H54 (cell line): ENCODE results near the gene B3GNT4.

Experiments used
- DNase-seq: peaks from one replicate; pipeline ENCODE4 v3.0.0; 2011; ENCODE audit warnings: low spot score, mixed read lengths; ENCODE audit not compliant: insufficient read length
- FAIRE-seq: peaks from 3 replicates; lab custom pipeline; 2011; peaks lifted over from hg19 to GRCh38; lab: Jason Lieb, UNC
- POLR2A ChIP-seq: IDR thresholded peaks from 2 replicates; pipeline ENCODE4 v1.6.1; 2011; ENCODE audit warnings: low read depth, mild to moderate bottlenecking, low read length

Gene B3GNT4

GRCh38 chr12:122215771-122216170 lies 12.3 kb downstream of the B3GNT4 start:
- no peak for DNase-seq
- no peak for FAIRE-seq
- TF ChIP-seq POLR2A = no peak

GRCh38 chr12:122216445-122216844 lies 12.9 kb downstream of the B3GNT4 start:
- no peak for DNase-seq
- FAIRE-seq = no peak
- no peak for TF ChIP-seq POLR2A

- FAIRE-seq = peak; percentile 85
- DNase-seq = peak; percentile 97
- TF ChIP-seq POLR2A = peak; percentile 92
Measured at GRCh38 chr12:122225683-122226365, 22.3 kb downstream of the B3GNT4 start, which contains the start of gene DIABLO. Gene DIABLO (minus strand): TSS chr12:122226052. CDS start chr12:122226014, 38 bp downstream.

- no peak for TF ChIP-seq POLR2A
- no peak for FAIRE-seq
- no peak for DNase-seq
Measured at GRCh38 chr12:122226366-122227125, 23.0 kb downstream of the B3GNT4 start.

- FAIRE-seq (no peak), DNase-seq (no peak)
- no peak for TF ChIP-seq POLR2A
Measured at GRCh38 chr12:122227341-122227740, 23.8 kb downstream of the B3GNT4 start.

- no peak for FAIRE-seq
- DNase-seq = no peak
- no peak for TF ChIP-seq POLR2A
Measured at GRCh38 chr12:122228092-122228491, 24.6 kb downstream of the B3GNT4 start.

GRCh38 chr12:122230798-122231197 lies 27.3 kb downstream of the B3GNT4 start:
- FAIRE-seq (no peak), DNase-seq (no peak)
- no peak for TF ChIP-seq POLR2A

- no peak for TF ChIP-seq POLR2A
- no peak for FAIRE-seq
- DNase-seq = no peak
Measured at GRCh38 chr12:122232691-122233090, 29.2 kb downstream of the B3GNT4 start.

- DNase-seq (no peak), FAIRE-seq (no peak)
- no peak for TF ChIP-seq POLR2A
Measured at GRCh38 chr12:122235741-122236140, 32.2 kb downstream of the B3GNT4 start.

- no peak for TF ChIP-seq POLR2A
- FAIRE-seq (no peak), DNase-seq (no peak)
Measured at GRCh38 chr12:122238861-122239260, 35.4 kb downstream of the B3GNT4 start.

- FAIRE-seq (no peak), DNase-seq (no peak)
- TF ChIP-seq POLR2A = no peak
Measured at GRCh38 chr12:122243965-122244364, 40.5 kb downstream of the B3GNT4 start.

- no peak for FAIRE-seq
- no peak for DNase-seq
- no peak for TF ChIP-seq POLR2A
Measured at GRCh38 chr12:122244565-122245371, 41.3 kb downstream of the B3GNT4 start.

- DNase-seq (no peak), FAIRE-seq (no peak)
- no peak for TF ChIP-seq POLR2A
Measured at GRCh38 chr12:122245553-122245952, 42.0 kb downstream of the B3GNT4 start.

GRCh38 chr12:122250047-122250446 lies 46.5 kb downstream of the B3GNT4 start:
- FAIRE-seq = no peak
- no peak for DNase-seq
- TF ChIP-seq POLR2A = no peak
